Fibroblast of villous mesenchyme (primary cell): Measurements from ENCODE around the gene SARDH. TPM values are rescaled to one million over a fixed set of nuclear protein-coding genes. Genes with fewer than 3 reads are reported as not detected.

Experiments
- DNase-seq: peaks from one replicate; pipeline ENCODE4 v3.0.0-alpha.2; 2010; ENCODE audit warnings: low read depth
- H3K4me3 ChIP-seq: 2 replicates; pipeline ENCODE4 v1.5.1; 2011; ENCODE audit warnings: low read depth, mild to moderate bottlenecking, low read length
- CTCF ChIP-seq: IDR thresholded peaks from 2 replicates; pipeline ENCODE4 v1.5.1; 2012; ENCODE audit warnings: low read depth, mild to moderate bottlenecking, low read length; ENCODE audit not compliant: insufficient read depth
- total RNA-seq: library from RNA; depleted of rRNA; stranded (reverse); fragments of >200 nt; gene quantifications from 2 replicates; pipeline ENCODE4 v1.2.3, GENCODE V29; 2012

Gene SARDH
- total RNA-seq, 1 donor = 6.0 TPM

GRCh38 chr9:133730994-133731715, 7.0 kb downstream of the SARDH start:
- H3K4me3 ChIP-seq = no peak overlapping the region
- no peak for DNase-seq
- TF ChIP-seq CTCF = no peak

GRCh38 chr9:133729617-133730281, 8.4 kb downstream of the SARDH start:
- H3K4me3 ChIP-seq = no peak overlapping the region
- no peak for DNase-seq
- no peak for TF ChIP-seq CTCF

- no peak overlapping the region for H3K4me3 ChIP-seq
- no peak for TF ChIP-seq CTCF
- no peak for DNase-seq
Observed at GRCh38 chr9:133728856-133729616, 9.1 kb downstream of the SARDH start.

GRCh38 chr9:133727876-133728441, 10.2 kb downstream of the SARDH start:
- no peak for TF ChIP-seq CTCF
- no peak for DNase-seq
- H3K4me3 ChIP-seq = no peak overlapping the region

GRCh38 chr9:133727277-133727875, 10.8 kb downstream of the SARDH start:
- TF ChIP-seq CTCF = no peak
- no peak for DNase-seq
- H3K4me3 ChIP-seq = no peak overlapping the region
